ENCODE data around the gene CPNE6.

CPNE6 gene

GRCh38 chr14:24070285-24071143 is 848 bp upstream of the CPNE6 start:
- POLR2A ChIA-PET = interaction anchor here (1.2 kb wide), 1 partner anchor 23 kb away, joined by 4 read pairs; the partner anchor contains the start of gene PCK2

More at GRCh38 chr14:24070285-24071143, 848 bp upstream of the CPNE6 start:
- Histone ChIP-seq H3K4me1 (ENCODE audit: control insufficient read depth, insufficient read depth, low read length) (no peaks in the 10 kb centered on the region), H3K27ac (ENCODE audit: extremely low read depth, low read depth, low read length) (no peak overlapping the region), H3K9me3 (ENCODE audit: control insufficient read depth, insufficient read depth, low read depth, low read length) (no peaks in the 10 kb centered on the region), H3K4me3 (ENCODE audit: low read depth, low read length) (no peak overlapping the region), H3K36me3 (ENCODE audit: control insufficient read depth in 2 of 2, insufficient read depth in 1 of 2, low read length in 2 of 2) (no peaks in the 10 kb centered on the region)
- CTCF ChIA-PET = interaction anchor here (0.9 to 3.5 kb wide), 3 partner anchors 10 to 19 kb away, joined by 4 to 17 read pairs (median 17); no protein-coding TSS in a partner anchor
- TF ChIP-seq SP7 (tag by site-specific recombination; IDR thresholded peaks at IDR 0.05) (no peak), BCL11B (tag by site-specific recombination; IDR thresholded peaks at IDR 0.05; ENCODE audit: low read depth) (no peak), SCRT2 (tag by site-specific recombination; IDR thresholded peaks at IDR 0.05) (no peak), ZNF280C (tag by site-specific recombination; IDR thresholded peaks at IDR 0.05) (no peak), ZNF621 (tag by site-specific recombination; IDR thresholded peaks at IDR 0.05) (no peak), ZFP69B (tag by site-specific recombination; IDR thresholded peaks at IDR 0.05) (no peak), KLF1 (tag by site-specific recombination; IDR thresholded peaks at IDR 0.05) (no peak), ZNF391 (tag by site-specific recombination; IDR thresholded peaks at IDR 0.05; ENCODE audit: borderline replicate concordance, low read depth) (no peak), ZNF600 (tag by site-specific recombination; IDR thresholded peaks at IDR 0.05) (peak; percentile 17; the same call in 1 of the 2 replicates), KLF16 (tag by site-specific recombination; IDR thresholded peaks at IDR 0.05) (no peak), ZBTB10 (tag by site-specific recombination; IDR thresholded peaks at IDR 0.05) (no peak), PRDM10 (tag by site-specific recombination; IDR thresholded peaks at IDR 0.05) (peak; percentile 47)

All from HEK293 (cell line).